H1 (cell line): Measurements from ENCODE around the gene KRTAP12-4.

ENCODE experiments used
- CEBPB ChIP-seq: IDR thresholded peaks from 2 replicates; pipeline ENCODE4 v1.6.1; 2012; ENCODE audit warnings: low read depth, low read length
- CTCF ChIP-seq, 3 experiments: IDR thresholded peaks; 1 replicate in 2 of 3; 2 replicates in 1 of 3; pipeline versions ENCODE4 v1.5.1 to v1.6.1; 2011; ENCODE audit warnings: low read length in 3 of 3, mild to moderate bottlenecking in 3 of 3, inconsistent platforms in 2 of 3, low read depth in 1 of 3, moderate library complexity in 1 of 3; ENCODE audit not compliant: insufficient read depth in 1 of 3; ENCODE audit errors: control extremely low read depth in 1 of 3
- EZH2 ChIP-seq: fragments of 200-600 bp; sonication (generic); IDR thresholded peaks from 2 replicates; pipeline ENCODE4 v1.7.1; 2012; ENCODE audit warnings: low read depth, mild to moderate bottlenecking, moderate library complexity, low read length, inconsistent platforms; ENCODE audit not compliant: severe bottlenecking
- POLR2A ChIP-seq, 2 experiments: IDR thresholded peaks; 1 replicate in 1 of 2; 2 replicates in 1 of 2; pipeline ENCODE4 v1.6.1; 2011; ENCODE audit warnings: low read depth in 2 of 2, low read length in 2 of 2, mild to moderate bottlenecking in 2 of 2; ENCODE audit errors: control extremely low read depth in 1 of 2
- RFX5 ChIP-seq: IDR thresholded peaks from 2 replicates; pipeline ENCODE4 v1.6.1; 2011; ENCODE audit warnings: low read depth, low read length, improper control_type of control experiment, borderline replicate concordance
- SP1 ChIP-seq: IDR thresholded peaks from 2 replicates; pipeline ENCODE4 v1.6.1; 2011; ENCODE audit warnings: low read depth, low read length
- SRF ChIP-seq: IDR thresholded peaks from 2 replicates; pipeline ENCODE4 v1.6.1; 2011; ENCODE audit warnings: mild to moderate bottlenecking, low read depth, low read length, moderate library complexity
- TF ChIP-seq, protein P1 (sequence below): IDR thresholded peaks from 2 replicates; pipeline ENCODE4 v1.6.1; 2011; ENCODE audit warnings: low read length, improper control_type of control experiment
- TF ChIP-seq, protein P2 (sequence below): IDR thresholded peaks from 2 replicates; pipeline ENCODE4 v1.6.1; 2011; ENCODE audit warnings: low read depth, mild to moderate bottlenecking, low read length; ENCODE audit not compliant: insufficient read depth

- no peak for TF ChIP-seq CEBPB
- TF ChIP-seq EZH2, result no peak
- no peak for TF ChIP-seq SRF
- TF ChIP-seq SP1, result peak; percentile 56; the same call in 1 of the 2 replicates
- no peak for TF ChIP-seq CTCF (IDR thresholded peaks at IDR 0.05; ENCODE audit: control extremely low read depth in 1 of 3, insufficient read depth in 1 of 3, low read depth in 1 of 3, low read length in 3 of 3)
- TF ChIP-seq, protein P1, sequence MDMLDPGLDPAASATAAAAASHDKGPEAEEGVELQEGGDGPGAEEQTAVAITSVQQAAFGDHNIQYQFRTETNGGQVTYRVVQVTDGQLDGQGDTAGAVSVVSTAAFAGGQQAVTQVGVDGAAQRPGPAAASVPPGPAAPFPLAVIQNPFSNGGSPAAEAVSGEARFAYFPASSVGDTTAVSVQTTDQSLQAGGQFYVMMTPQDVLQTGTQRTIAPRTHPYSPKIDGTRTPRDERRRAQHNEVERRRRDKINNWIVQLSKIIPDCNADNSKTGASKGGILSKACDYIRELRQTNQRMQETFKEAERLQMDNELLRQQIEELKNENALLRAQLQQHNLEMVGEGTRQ, result no peak
- TF ChIP-seq, protein P2, sequence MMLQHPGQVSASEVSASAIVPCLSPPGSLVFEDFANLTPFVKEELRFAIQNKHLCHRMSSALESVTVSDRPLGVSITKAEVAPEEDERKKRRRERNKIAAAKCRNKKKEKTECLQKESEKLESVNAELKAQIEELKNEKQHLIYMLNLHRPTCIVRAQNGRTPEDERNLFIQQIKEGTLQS, result no peak
- TF ChIP-seq POLR2A (IDR thresholded peaks at IDR 0.05; ENCODE audit: control extremely low read depth in 1 of 2, low read depth in 2 of 2, low read length in 2 of 2), result no peak
- TF ChIP-seq RFX5, result no peak
Observed at GRCh38 chr21:44653123-44653522, 1.3 kb downstream of the KRTAP12-4 start.
